Neutrophil (primary cell): ENCODE data around the gene BANP.

Source experiments
- H3K27ac ChIP-seq: fragments of 200-600 bp; sonication (generic); 2 replicates; pipeline ENCODE4 v1.5.1; 2016; ENCODE audit warnings: mild to moderate bottlenecking, moderate library complexity
- H3K27me3 ChIP-seq: fragments of 200-600 bp; sonication (generic); 2 replicates; pipeline ENCODE4 v1.6.0; 2016; ENCODE audit warnings: mild to moderate bottlenecking
- H3K36me3 ChIP-seq: fragments of 200-600 bp; sonication (generic); 2 replicates; pipeline ENCODE4 v1.5.1; 2017
- H3K4me1 ChIP-seq, 2 experiments: fragments of 200-600 bp in 1 of 2; sonication (generic) in 1 of 2; 1 replicate in 1 of 2; 2 replicates in 1 of 2; pipeline versions ENCODE4 v1.5.1 to v1.6.1; 2013 to 2016; ENCODE audit warnings: low read depth in 1 of 2, low read length in 1 of 2, mild to moderate bottlenecking in 1 of 2, moderate library complexity in 1 of 2; ENCODE audit not compliant: control insufficient read depth in 1 of 2, insufficient read depth in 1 of 2
- H3K4me3 ChIP-seq, 2 experiments: fragments of 200-600 bp in 1 of 2; sonication (generic) in 1 of 2; 1 replicate in 1 of 2; 2 replicates in 1 of 2; pipeline ENCODE4 v1.5.1; 2013 to 2016; ENCODE audit warnings: low read depth in 1 of 2, low read length in 1 of 2, mild to moderate bottlenecking in 1 of 2, moderate library complexity in 1 of 2
- H3K9me3 ChIP-seq: fragments of 200-600 bp; sonication (generic); 2 replicates; pipeline ENCODE4 v1.5.1; 2016
- CTCF ChIP-seq: fragments of 200-600 bp; sonication (generic); IDR thresholded peaks from 2 replicates; pipeline ENCODE4 v1.5.1; 2016; ENCODE audit warnings: antibody characterized with exemption

Gene BANP

DNA sequence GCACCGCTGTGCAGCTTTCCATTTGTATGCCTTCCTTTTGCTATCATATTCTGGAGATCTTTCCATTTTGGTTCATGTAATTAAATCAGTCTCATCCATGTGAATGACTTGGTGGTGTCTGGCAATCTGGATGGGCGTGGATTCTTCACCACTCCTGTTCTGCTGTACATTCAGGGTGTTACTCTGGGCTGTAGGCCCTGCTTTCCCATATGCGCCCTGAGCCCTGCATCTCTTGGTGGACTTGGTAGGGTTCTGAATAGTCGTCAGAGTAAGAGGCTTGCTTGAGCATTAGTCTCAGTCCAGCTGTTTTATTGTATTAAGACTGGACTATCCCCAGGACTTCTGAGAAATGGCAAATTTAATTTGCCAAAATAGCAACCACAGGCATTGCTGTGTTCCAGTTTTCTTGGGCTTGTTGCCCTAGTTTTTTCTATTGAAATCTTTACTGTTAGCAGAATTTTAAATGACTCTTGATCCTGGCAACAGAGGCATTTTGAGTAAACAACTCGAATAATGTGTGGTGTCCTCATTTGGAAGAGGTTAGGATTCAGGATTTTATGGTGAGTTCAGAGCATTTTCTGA lies 14.9 kb downstream of the BANP start:
- Histone ChIP-seq H3K27me3 (no peaks in the 10 kb centered on the region), H3K27ac (peak overlapping the region; percentile 80), H3K4me1 (peaks cover 14% of the 10 kb centered on the region in 2 experiments), H3K36me3 (no peaks in the 10 kb centered on the region), H3K9me3 (no peaks in the 10 kb centered on the region), H3K4me3 (no peak overlapping the region)
- no peak for TF ChIP-seq CTCF

DNA sequence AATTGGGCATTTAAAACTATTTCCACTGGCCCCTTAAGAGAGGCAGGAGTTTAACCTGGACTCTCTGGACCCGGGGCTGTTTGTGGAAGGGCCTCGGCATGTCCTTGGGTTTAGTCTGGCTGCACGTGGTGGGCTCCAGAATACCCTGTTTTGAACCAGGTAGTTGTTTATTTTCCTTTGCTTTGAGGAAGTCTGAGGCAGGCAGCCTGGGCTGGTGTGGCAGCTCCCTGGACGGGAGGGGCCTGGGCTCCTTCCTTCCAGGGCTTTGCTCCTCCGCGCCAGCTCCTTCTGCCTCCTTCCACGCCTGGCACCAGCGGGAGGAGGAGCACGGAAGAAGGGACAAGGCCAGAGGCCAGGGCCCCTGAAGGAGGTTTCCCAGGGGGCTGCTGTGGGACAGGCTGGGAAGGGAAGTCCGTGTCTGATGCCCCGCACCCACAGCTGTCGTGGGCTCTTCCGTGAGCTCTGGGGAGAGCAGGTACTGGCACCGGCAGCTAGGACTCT lies 15.5 kb downstream of the BANP start:
- Histone ChIP-seq H3K4me3 (peak overlapping the region; percentile 29 to 51), H3K9me3 (no peaks in the 10 kb centered on the region), H3K4me1 (peaks cover 14% of the 10 kb centered on the region in 2 experiments)

GRCh38 chr16:87968541-87968940 lies 17.3 kb downstream of the BANP start:
- no peaks in the 10 kb centered on the region for H3K36me3 ChIP-seq
- no peak overlapping the region for H3K4me3 ChIP-seq
- no peaks in the 10 kb centered on the region for H3K9me3 ChIP-seq
- no peak for TF ChIP-seq CTCF
- H3K27ac ChIP-seq, result no peak overlapping the region
- H3K27me3 ChIP-seq, result no peaks in the 10 kb centered on the region
- peaks cover 9 to 10% of the 10 kb centered on the region in 2 experiments for H3K4me1 ChIP-seq

More for the DNA sequence above, 15.5 kb downstream of the BANP start:
- peak overlapping the region; percentile 80 for H3K27ac ChIP-seq
- H3K36me3 ChIP-seq, result no peaks in the 10 kb centered on the region
- TF ChIP-seq CTCF, result no peak
- no peaks in the 10 kb centered on the region for H3K27me3 ChIP-seq

DNA sequence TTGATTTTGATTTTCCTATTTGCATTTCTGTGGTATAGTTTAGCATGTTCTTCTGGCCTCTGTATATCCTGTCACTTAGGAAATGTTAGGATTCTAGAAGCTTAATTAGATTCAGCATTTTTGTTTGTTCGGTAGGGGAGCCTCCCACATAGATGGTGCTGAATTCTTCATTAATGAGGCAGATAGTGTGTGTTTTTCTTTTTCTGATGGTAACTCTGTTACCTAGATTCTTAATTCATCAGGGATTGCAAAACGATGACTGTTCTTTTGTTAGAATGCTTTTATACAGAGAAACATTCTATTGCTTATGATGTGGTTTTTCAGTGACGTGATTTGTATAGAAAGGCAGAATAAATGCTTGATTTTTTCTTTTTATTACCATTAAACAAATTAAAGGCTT lies 19.0 kb downstream of the BANP start:
- H3K27ac ChIP-seq, result no peak overlapping the region
- H3K27me3 ChIP-seq, result no peaks in the 10 kb centered on the region
- peaks cover 4% of the 10 kb centered on the region for H3K36me3 ChIP-seq
- H3K4me3 ChIP-seq, result no peak overlapping the region
- no peaks in the 10 kb centered on the region for H3K9me3 ChIP-seq
- H3K4me1 ChIP-seq, result peaks cover 13% of the 10 kb centered on the region in 2 experiments
- TF ChIP-seq CTCF, result no peak

- Histone ChIP-seq H3K27me3 (no peaks in the 10 kb centered on the region), H3K36me3 (peaks cover 8% of the 10 kb centered on the region), H3K4me1 (peaks cover 4 to 9% of the 10 kb centered on the region in 2 experiments), H3K9me3 (no peaks in the 10 kb centered on the region), H3K4me3 (no peak overlapping the region), H3K27ac (no peak overlapping the region)
- no peak for TF ChIP-seq CTCF
These were observed 20.7 kb downstream of the BANP start for GRCh38 chr16:87971933-87972332.
